ENCODE data around the gene GALNT7. TPM values are rescaled to one million over a fixed set of nuclear protein-coding genes. Genes with fewer than 3 reads are reported as not detected.

GALNT7 gene
- total and polyA plus RNA-seq, 9 donors, result 20.2 to 30.7 (median 24.9) TPM

GRCh38 chr4:173134426-173134825 is 34.2 kb upstream of the GALNT7 start:
- WGBS (ENCODE audit: insufficient coverage), result no CpG with 5 or more reads among the region's 2 CpGs

GRCh38 chr4:173135241-173135847 is 33.3 kb upstream of the GALNT7 start:
- no peak overlapping the region for H3K4me3 ChIP-seq (ENCODE audit: low read length)
- H3K4me1 ChIP-seq (ENCODE audit: control insufficient read depth, insufficient read depth, low read length), result peaks cover 2% of the 10 kb centered on the region
- no peaks in the 10 kb centered on the region for H3K9me3 ChIP-seq (replicated peaks; ENCODE audit: control insufficient read depth, low read depth, low read length)
- H3K27me3 ChIP-seq (ENCODE audit: control insufficient read depth, insufficient read depth, low read length), result no peaks in the 10 kb centered on the region
- no peak for DNase-seq
- WGBS (ENCODE audit: insufficient coverage), result 83% methylated on average over 2 of the region's 3 CpGs
- no peak overlapping the region for H3K27ac ChIP-seq (ENCODE audit: low read length)
- H3K36me3 ChIP-seq (ENCODE audit: control insufficient read depth, insufficient read depth, low read length), result no peaks in the 10 kb centered on the region

More at GRCh38 chr4:173134426-173134825, 34.2 kb upstream of the GALNT7 start:
- no peaks in the 10 kb centered on the region for H3K36me3 ChIP-seq (ENCODE audit: control insufficient read depth, insufficient read depth, low read length)
- H3K9me3 ChIP-seq (replicated peaks; ENCODE audit: control insufficient read depth, low read depth, low read length), result no peaks in the 10 kb centered on the region
- no peak overlapping the region for H3K27ac ChIP-seq (ENCODE audit: low read length)
- peaks cover 2% of the 10 kb centered on the region for H3K4me1 ChIP-seq (ENCODE audit: control insufficient read depth, insufficient read depth, low read length)
- no peak for DNase-seq
- no peaks in the 10 kb centered on the region for H3K27me3 ChIP-seq (ENCODE audit: control insufficient read depth, insufficient read depth, low read length)
- no peak overlapping the region for H3K4me3 ChIP-seq (ENCODE audit: low read length)

- Histone ChIP-seq H3K4me1 (ENCODE audit: control insufficient read depth, insufficient read depth, low read length) (peaks cover 2% of the 10 kb centered on the region), H3K4me3 (ENCODE audit: low read length) (no peak overlapping the region), H3K27ac (ENCODE audit: low read length) (no peak overlapping the region), H3K36me3 (ENCODE audit: control insufficient read depth, insufficient read depth, low read length) (no peaks in the 10 kb centered on the region), H3K27me3 (ENCODE audit: control insufficient read depth, insufficient read depth, low read length) (no peaks in the 10 kb centered on the region), H3K9me3 (replicated peaks; ENCODE audit: control insufficient read depth, low read depth, low read length) (no peaks in the 10 kb centered on the region)
- DNase-seq, result peak; percentile 43
- 75% methylated on average over 1 of the region's 1 CpG for WGBS (ENCODE audit: insufficient coverage)
These were observed 30.0 kb upstream of the GALNT7 start for GRCh38 chr4:173138624-173139023.

GRCh38 chr4:173139561-173139960 is 29.1 kb upstream of the GALNT7 start:
- peaks cover 2% of the 10 kb centered on the region for H3K4me1 ChIP-seq (ENCODE audit: control insufficient read depth, insufficient read depth, low read length)
- no peak overlapping the region for H3K4me3 ChIP-seq (ENCODE audit: low read length)
- H3K9me3 ChIP-seq (replicated peaks; ENCODE audit: control insufficient read depth, low read depth, low read length), result no peaks in the 10 kb centered on the region
- DNase-seq, result no peak
- H3K27me3 ChIP-seq (ENCODE audit: control insufficient read depth, insufficient read depth, low read length), result no peaks in the 10 kb centered on the region
- H3K36me3 ChIP-seq (ENCODE audit: control insufficient read depth, insufficient read depth, low read length), result no peaks in the 10 kb centered on the region
- WGBS (ENCODE audit: insufficient coverage), result no CpG with 5 or more reads among the region's 2 CpGs
- H3K27ac ChIP-seq (ENCODE audit: low read length), result no peak overlapping the region

GRCh38 chr4:173145131-173145530 is 23.5 kb upstream of the GALNT7 start:
- peak; percentile 43 for DNase-seq
- H3K4me1 ChIP-seq (ENCODE audit: control insufficient read depth, insufficient read depth, low read length), result no peaks in the 10 kb centered on the region
- no peak overlapping the region for H3K27ac ChIP-seq (ENCODE audit: low read length)
- no peaks in the 10 kb centered on the region for H3K9me3 ChIP-seq (replicated peaks; ENCODE audit: control insufficient read depth, low read depth, low read length)
- no peak overlapping the region for H3K4me3 ChIP-seq (ENCODE audit: low read length)
- no peaks in the 10 kb centered on the region for H3K36me3 ChIP-seq (ENCODE audit: control insufficient read depth, insufficient read depth, low read length)
- no peaks in the 10 kb centered on the region for H3K27me3 ChIP-seq (ENCODE audit: control insufficient read depth, insufficient read depth, low read length)
- 73% methylated on average over 2 of the region's 3 CpGs for WGBS (ENCODE audit: insufficient coverage)

- Histone ChIP-seq H3K27ac (ENCODE audit: low read length) (no peak overlapping the region), H3K27me3 (ENCODE audit: control insufficient read depth, insufficient read depth, low read length) (no peaks in the 10 kb centered on the region), H3K4me3 (ENCODE audit: low read length) (no peak overlapping the region), H3K36me3 (ENCODE audit: control insufficient read depth, insufficient read depth, low read length) (no peaks in the 10 kb centered on the region), H3K4me1 (ENCODE audit: control insufficient read depth, insufficient read depth, low read length) (no peaks in the 10 kb centered on the region), H3K9me3 (replicated peaks; ENCODE audit: control insufficient read depth, low read depth, low read length) (no peaks in the 10 kb centered on the region)
- WGBS (ENCODE audit: insufficient coverage), result 100% methylated on average over 2 of the region's 4 CpGs
- DNase-seq, result no peak
These were observed 22.2 kb upstream of the GALNT7 start for GRCh38 chr4:173146456-173146855.

GRCh38 chr4:173151496-173151895 is 17.1 kb upstream of the GALNT7 start:
- H3K9me3 ChIP-seq (replicated peaks; ENCODE audit: control insufficient read depth, low read depth, low read length), result no peaks in the 10 kb centered on the region
- DNase-seq, result no peak
- H3K36me3 ChIP-seq (ENCODE audit: control insufficient read depth, insufficient read depth, low read length), result no peaks in the 10 kb centered on the region
- no peaks in the 10 kb centered on the region for H3K4me1 ChIP-seq (ENCODE audit: control insufficient read depth, insufficient read depth, low read length)
- no peak overlapping the region for H3K4me3 ChIP-seq (ENCODE audit: low read length)
- WGBS (ENCODE audit: insufficient coverage), result 100% methylated on average over 2 of the region's 2 CpGs
- H3K27me3 ChIP-seq (ENCODE audit: control insufficient read depth, insufficient read depth, low read length), result no peaks in the 10 kb centered on the region
- no peak overlapping the region for H3K27ac ChIP-seq (ENCODE audit: low read length)

- H3K27ac ChIP-seq (ENCODE audit: low read length), result no peak overlapping the region
- 90% methylated on average over 2 of the region's 6 CpGs for WGBS (ENCODE audit: insufficient coverage)
- H3K9me3 ChIP-seq (replicated peaks; ENCODE audit: control insufficient read depth, low read depth, low read length), result no peaks in the 10 kb centered on the region
- no peaks in the 10 kb centered on the region for H3K27me3 ChIP-seq (ENCODE audit: control insufficient read depth, insufficient read depth, low read length)
- no peaks in the 10 kb centered on the region for H3K4me1 ChIP-seq (ENCODE audit: control insufficient read depth, insufficient read depth, low read length)
- no peaks in the 10 kb centered on the region for H3K36me3 ChIP-seq (ENCODE audit: control insufficient read depth, insufficient read depth, low read length)
- no peak for DNase-seq
- no peak overlapping the region for H3K4me3 ChIP-seq (ENCODE audit: low read length)
These were observed 16.5 kb upstream of the GALNT7 start for GRCh38 chr4:173152104-173152503.

- DNase-seq, result no peak
- Histone ChIP-seq H3K4me1 (ENCODE audit: control insufficient read depth, insufficient read depth, low read length) (no peaks in the 10 kb centered on the region), H3K27ac (ENCODE audit: low read length) (no peak overlapping the region), H3K27me3 (ENCODE audit: control insufficient read depth, insufficient read depth, low read length) (no peaks in the 10 kb centered on the region), H3K36me3 (ENCODE audit: control insufficient read depth, insufficient read depth, low read length) (no peaks in the 10 kb centered on the region), H3K9me3 (replicated peaks; ENCODE audit: control insufficient read depth, low read depth, low read length) (no peaks in the 10 kb centered on the region), H3K4me3 (ENCODE audit: low read length) (no peak overlapping the region)
- no CpG with 5 or more reads among the region's 2 CpGs for whole genome bisulfite sequencing (ENCODE audit: insufficient coverage)
These were observed 15.2 kb upstream of the GALNT7 start for GRCh38 chr4:173153445-173153844.

- peak; percentile 52 for DNase-seq
- Histone ChIP-seq H3K27me3 (ENCODE audit: control insufficient read depth, insufficient read depth, low read length) (no peaks in the 10 kb centered on the region), H3K36me3 (ENCODE audit: control insufficient read depth, insufficient read depth, low read length) (peaks cover 2% of the 10 kb centered on the region), H3K9me3 (replicated peaks; ENCODE audit: control insufficient read depth, low read depth, low read length) (no peaks in the 10 kb centered on the region), H3K27ac (ENCODE audit: low read length) (no peak overlapping the region), H3K4me3 (ENCODE audit: low read length) (no peak overlapping the region), H3K4me1 (ENCODE audit: control insufficient read depth, insufficient read depth, low read length) (no peaks in the 10 kb centered on the region)
These were observed 8.8 kb upstream of the GALNT7 start for GRCh38 chr4:173159791-173160190.

- WGBS (ENCODE audit: insufficient coverage), result 93% methylated on average over 1 of the region's 2 CpGs
- no peak for DNase-seq
- no peaks in the 10 kb centered on the region for H3K27me3 ChIP-seq (ENCODE audit: control insufficient read depth, insufficient read depth, low read length)
- H3K27ac ChIP-seq (ENCODE audit: low read length), result no peak overlapping the region
- no peak overlapping the region for H3K4me3 ChIP-seq (ENCODE audit: low read length)
- peaks cover 5% of the 10 kb centered on the region for H3K36me3 ChIP-seq (ENCODE audit: control insufficient read depth, insufficient read depth, low read length)
- H3K4me1 ChIP-seq (ENCODE audit: control insufficient read depth, insufficient read depth, low read length), result no peaks in the 10 kb centered on the region
- no peaks in the 10 kb centered on the region for H3K9me3 ChIP-seq (replicated peaks; ENCODE audit: control insufficient read depth, low read depth, low read length)
These were observed 7.7 kb upstream of the GALNT7 start for GRCh38 chr4:173160871-173161270.
